ENCODE data around the gene SLC39A11. TPM values are rescaled to one million over a fixed set of nuclear protein-coding genes. Genes with fewer than 3 reads are reported as not detected.
"Not testable (repeated sequence)": the region's sequence is repeated elsewhere in the genome, so short reads cannot be mapped to it uniquely, and the experiment has no call there.

The SLC39A11 gene
- total and polyA plus RNA-seq, 2 of the 13 experiments (the other 11 are each of a cell fraction or from before 2014, with no cell fraction given) = 17.2 to 31.5 TPM

DNA sequence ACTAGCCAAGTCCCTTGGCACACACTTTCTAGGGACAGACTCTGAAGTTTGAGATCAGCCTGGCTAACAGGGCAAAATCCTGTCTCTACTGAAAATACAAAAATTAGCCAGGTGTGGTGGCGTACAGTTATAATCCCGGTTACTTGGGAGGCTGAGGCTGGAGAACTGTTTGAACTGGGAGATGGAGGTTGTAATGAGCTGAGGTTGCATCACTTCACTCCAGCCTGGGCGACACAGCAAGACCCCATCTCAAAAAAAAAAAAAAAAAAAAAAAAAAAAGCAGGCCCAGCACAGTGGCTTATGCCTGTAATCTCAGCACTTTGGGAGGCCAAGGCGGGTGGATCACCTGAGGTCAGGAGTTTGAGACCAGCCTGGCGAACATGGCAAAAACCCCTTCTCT, 310.1 kb downstream of the SLC39A11 start:
- H4K20me1 ChIP-seq (ENCODE audit: insufficient read depth, low read length); H3K27me3 ChIP-seq (ENCODE audit: control insufficient read depth in 1 of 2, insufficient read depth in 2 of 2, low read length in 2 of 2); POLR2A ChIA-PET; H3K36me3 ChIP-seq (replicated peaks in 1 of 2; ENCODE audit: control insufficient read depth in 1 of 2, insufficient read depth in 2 of 2, low read length in 2 of 2); H3K4me2 ChIP-seq (ENCODE audit: low read depth, low read length); H3K79me2 ChIP-seq (ENCODE audit: insufficient read depth, low read length); H2AFZ ChIP-seq (ENCODE audit: low read length); H3K9me3 ChIP-seq (ENCODE audit: low read length); H3K9ac ChIP-seq (ENCODE audit: insufficient read depth, low read depth, low read length); FAIRE-seq; H3K27ac ChIP-seq (ENCODE audit: extremely low read length, insufficient read depth, low read length); intact Hi-C loops (cut with micrococcal nuclease; ENCODE audit: unreplicated experiment); in situ Hi-C loops (cut with HindIII; ENCODE audit: extremely low pct_ligation_motif_present, low pct_unique_long_range_greater_than_20kb); BruUV-seq (replicated peaks); ATAC-seq; H3K4me3 ChIP-seq (replicated peaks in 1 of 3; ENCODE audit: insufficient read depth in 1 of 3, low read depth in 2 of 3, low read length in 3 of 3); DNase-seq (ENCODE audit: low spot score); CTCF ChIA-PET (ENCODE audit: low intra/inter-chr PET ratio, low total read pairs): not testable (repeated sequence)
- H3K4me1 ChIP-seq (ENCODE audit: insufficient read depth, low read length) = peaks cover 23% of the 10 kb centered on the region
- TF ChIP-seq SMAD1 (CRISPR knock-in tag; IDR thresholded peaks at IDR 0.05; ENCODE audit: borderline replicate concordance, low read depth) (0 out of 2 replicates have a peak, but pooled peaks have one; percentile 26), ZNF256 (CRISPR knock-in tag; conservative IDR thresholded peaks at IDR 0.05) (0 out of 2 replicates have a peak, but pooled peaks have one; percentile 12), ZNF121 (CRISPR knock-in tag; IDR thresholded peaks at IDR 0.05) (peak; percentile 92)
- TF ChIP-seq, protein P1, sequence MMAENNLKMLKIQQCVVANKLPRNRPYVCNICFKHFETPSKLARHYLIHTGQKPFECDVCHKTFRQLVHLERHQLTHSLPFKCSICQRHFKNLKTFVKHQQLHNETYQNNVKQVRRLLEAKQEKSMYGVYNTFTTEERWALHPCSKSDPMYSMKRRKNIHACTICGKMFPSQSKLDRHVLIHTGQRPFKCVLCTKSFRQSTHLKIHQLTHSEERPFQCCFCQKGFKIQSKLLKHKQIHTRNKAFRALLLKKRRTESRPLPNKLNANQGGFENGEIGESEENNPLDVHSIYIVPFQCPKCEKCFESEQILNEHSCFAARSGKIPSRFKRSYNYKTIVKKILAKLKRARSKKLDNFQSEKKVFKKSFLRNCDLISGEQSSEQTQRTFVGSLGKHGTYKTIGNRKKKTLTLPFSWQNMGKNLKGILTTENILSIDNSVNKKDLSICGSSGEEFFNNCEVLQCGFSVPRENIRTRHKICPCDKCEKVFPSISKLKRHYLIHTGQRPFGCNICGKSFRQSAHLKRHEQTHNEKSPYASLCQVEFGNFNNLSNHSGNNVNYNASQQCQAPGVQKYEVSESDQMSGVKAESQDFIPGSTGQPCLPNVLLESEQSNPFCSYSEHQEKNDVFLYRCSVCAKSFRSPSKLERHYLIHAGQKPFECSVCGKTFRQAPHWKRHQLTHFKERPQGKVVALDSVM (CRISPR knock-in tag; IDR thresholded peaks at IDR 0.05) = peak; percentile 33; the same call in 1 of the 2 replicates
- WGBS (ENCODE audit: low lambda C conversion rate) = 95% methylated on average over 5 of the region's 5 CpGs

All from HepG2 (cell line).